HK-2 (cell line): Measurements from ENCODE around the gene PSMC3IP.

ENCODE experiments used
- DNase-seq: peaks from one replicate; pipeline ENCODE4 v3.0.0-alpha.2; 2018; ENCODE audit not compliant: unreplicated experiment

PSMC3IP gene

DNA sequence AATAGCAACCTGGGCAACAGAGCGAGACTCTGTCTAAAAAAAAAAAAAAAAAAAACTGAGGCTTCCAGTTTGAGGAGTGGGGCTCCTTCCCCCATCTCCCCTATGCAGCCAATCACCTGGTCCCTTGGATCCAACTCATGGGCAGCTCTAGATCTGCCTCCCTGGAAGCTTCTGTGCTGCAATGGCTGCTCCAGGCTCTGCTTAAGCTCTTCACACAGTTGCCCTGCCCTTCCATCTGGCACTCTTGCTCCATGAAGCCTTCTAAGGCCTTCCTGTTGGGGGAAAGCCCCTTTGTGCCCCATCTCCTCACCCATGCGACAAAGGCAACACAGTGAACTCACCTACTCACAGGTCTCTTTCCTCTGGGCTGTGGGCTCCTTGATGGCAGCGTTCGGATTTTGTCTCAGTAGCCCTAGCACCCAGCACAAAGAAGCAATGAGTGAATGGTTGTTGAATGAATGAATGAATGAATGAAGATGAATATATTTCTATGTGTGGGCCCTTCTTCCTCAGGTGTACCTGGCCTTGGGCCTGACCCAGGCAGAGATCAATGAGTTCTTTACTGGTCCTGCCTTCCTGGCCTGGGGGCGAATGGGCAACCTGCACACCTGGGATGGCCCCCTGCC lies 39.6 kb downstream of the PSMC3IP start:
- no peak for DNase-seq

DNA sequence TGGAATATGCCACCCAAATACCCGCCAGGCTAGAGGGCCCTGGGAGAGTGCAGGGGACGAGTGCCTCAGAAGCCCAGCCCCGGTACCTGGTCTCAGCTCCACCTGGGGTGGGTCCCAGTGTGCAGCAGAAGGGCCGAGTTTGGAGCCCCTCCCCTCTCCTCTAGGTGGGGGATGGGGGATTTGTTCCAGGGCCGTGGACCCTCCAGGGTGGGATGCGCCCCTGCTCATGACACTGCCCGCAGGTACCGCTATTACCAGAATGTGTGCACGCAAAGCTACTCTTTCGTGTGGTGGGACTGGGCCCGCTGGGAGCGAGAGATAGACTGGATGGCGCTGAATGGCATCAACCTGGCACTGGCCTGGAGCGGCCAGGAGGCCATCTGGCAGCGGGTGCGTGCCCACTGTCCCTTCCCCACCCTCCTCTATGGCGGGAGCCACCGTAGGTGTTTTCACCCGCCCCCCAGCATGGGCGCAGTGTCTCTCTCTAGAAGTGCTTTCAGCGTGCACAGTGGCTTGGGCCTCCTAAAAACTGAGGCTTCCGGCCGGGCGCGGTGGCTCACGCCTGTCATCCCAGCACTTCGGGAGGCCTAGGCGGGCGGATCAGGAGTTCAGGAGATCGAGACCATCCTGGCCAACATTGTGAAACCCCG lies 40.2 kb downstream of the PSMC3IP start:
- DNase-seq = no peak

DNA sequence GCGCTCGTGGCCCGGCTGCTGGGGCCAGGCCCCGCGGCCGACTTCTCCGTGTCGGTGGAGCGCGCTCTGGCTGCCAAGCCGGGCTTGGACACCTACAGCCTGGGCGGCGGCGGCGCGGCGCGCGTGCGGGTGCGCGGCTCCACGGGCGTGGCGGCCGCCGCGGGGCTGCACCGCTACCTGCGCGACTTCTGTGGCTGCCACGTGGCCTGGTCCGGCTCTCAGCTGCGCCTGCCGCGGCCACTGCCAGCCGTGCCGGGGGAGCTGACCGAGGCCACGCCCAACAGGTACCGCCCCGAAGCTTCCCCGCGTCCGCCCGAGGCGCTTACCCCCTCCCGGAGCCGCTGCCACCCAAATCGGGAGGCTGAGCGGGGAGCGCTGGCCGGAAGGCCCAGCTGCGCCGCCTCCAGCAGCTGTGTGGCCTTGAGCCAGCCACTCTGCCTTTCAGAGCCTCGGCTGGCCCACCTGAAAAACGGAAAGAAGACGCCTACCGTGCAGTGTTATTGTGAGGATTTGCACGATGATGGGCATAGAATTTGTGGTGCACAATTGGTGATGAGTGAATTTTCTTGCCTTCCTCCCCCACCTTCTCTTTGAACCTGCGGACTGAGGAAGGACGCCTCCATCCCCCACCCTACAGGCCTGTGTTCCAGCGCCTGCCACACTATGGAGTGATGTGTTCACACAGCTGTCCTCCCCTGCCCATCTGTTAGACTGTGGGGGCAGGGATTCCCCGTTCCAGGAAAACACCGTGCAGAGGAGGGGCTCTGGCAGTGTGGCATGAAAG lies 41.0 kb downstream of the PSMC3IP start:
- peak; percentile 89 for DNase-seq

DNA sequence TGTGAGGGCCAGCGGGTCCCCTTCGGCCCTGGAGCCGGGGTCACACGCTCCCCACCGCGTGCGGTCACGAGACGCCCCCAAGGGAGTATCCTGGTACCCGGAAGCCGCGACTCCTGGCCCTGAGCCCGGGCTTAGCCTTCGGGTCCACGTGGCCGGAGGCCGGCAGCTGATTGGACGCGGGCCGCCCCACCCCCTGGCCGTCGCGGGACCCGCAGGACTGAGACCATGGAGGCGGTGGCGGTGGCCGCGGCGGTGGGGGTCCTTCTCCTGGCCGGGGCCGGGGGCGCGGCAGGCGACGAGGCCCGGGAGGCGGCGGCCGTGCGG lies 41.5 kb downstream of the PSMC3IP start, which contains the start of gene NAGLU:
TSS of gene NAGLU (plus strand) at position 194 of the 324 bp plus-strand sequence. CDS start at position 226, 32 bp downstream.
- peak; percentile 92 for DNase-seq

GRCh38 chr17:42535155-42536047 lies 42.1 kb downstream of the PSMC3IP start:
- DNase-seq = no peak

- peak; percentile 66 for DNase-seq
Measured at GRCh38 chr17:42531455-42532354, 45.8 kb downstream of the PSMC3IP start.

DNA sequence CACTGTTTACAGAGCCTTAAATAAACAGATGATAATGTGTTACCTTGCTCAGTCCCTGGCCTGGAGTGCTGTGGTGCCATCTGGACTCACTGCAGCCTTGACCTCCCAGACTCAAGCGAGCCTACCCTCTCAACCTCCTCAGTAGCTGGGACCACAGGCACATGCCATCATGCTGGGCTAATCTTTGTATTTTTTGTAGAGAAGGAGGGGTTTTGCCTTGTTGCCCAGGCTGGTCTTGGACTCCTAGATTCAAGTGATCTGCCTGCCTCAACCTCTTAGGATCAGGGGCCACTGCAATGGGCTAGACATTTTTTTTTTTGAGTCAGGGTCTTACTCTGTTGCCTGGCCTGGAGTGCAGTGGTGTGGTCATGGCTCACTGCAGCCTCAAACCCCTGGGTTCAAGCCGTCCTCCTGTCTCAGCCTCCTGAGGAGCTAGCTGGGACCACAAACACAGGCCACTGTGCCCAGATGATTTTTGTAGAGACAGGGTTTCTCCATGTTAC lies 46.5 kb downstream of the PSMC3IP start:
- no peak for DNase-seq

DNA sequence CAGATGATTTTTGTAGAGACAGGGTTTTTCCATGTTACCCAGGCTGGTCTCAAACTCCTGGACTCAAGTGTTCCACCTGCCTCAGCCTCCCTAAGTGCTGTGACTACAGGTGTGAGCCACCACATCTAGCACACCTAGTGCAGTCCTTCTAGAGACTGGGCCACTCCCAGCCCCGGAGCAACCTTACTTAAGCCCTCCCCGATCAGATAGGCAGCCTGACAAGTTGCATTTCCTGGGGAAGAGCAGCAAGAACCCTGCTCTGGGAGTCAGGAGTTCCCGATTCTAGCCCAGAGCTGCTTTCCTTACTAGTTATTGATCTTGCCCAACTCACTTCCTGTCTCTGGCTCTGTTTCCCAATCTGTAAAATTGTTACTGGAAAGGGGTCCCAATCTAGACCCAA lies 48.5 kb downstream of the PSMC3IP start:
- no peak for DNase-seq

DNA sequence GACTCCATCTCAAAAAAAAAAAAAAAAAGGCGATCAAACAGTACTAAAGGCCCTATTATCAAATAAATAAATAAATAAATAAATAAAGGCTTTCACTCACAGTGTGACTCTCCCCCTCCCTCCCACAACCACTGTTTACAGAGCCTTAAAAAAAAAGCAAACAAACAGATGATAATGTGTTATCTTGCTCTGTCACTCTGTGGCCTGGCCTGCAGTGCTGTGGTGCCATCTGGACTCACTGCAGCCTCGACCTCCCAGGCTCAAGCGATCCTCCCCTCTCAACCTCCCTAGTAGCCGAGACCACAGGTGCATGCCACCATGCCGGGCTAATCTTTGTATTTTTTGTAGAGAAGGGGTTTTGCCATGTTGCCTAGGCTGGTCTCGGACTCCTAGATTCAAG lies 49.6 kb downstream of the PSMC3IP start:
- DNase-seq = no peak

DNA sequence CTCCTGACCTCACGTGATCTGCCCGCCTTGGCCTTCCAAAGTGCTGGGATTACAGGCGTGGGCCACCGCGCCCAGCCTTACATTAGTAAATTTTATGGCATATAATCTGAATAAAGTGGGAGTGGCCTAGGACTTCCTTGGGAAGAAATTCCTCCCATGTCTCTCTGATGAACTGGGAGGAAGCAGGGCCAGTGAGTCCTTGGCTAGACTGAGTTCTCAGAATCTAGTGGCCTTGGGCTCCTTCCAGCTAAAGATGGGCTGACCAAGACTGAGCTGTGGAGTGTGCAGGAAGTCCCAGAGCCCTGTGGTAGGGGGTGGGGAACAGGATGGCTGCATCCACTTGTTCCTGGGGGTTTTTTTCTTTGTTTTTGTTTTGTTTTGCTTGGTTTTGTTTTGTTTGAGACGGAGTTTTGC lies 51.5 kb downstream of the PSMC3IP start:
- DNase-seq = no peak

DNA sequence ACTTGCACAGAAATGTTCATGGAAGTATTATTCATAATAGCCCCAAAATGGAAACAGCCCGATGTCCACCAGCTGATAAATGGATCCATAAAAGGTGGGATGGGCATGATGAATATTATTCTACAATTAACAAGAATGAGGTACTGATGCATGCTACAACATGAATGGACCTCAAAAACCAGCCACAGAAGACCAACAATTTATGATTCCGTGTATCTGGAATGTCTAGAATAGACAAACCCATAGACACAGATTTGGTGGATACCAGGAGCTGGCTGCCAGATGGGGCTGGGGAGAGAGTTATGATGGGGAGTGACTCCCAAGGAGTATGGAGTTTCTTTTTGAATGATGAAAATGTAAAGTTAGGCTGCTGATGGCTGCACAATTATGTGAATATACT lies 52.3 kb downstream of the PSMC3IP start:
- DNase-seq = no peak

- no peak for DNase-seq
Measured at GRCh38 chr17:42522798-42523278, 54.7 kb downstream of the PSMC3IP start.
